Esophagus muscularis mucosa (tissue), 4 donors: ENCODE measurements around the gene DNAJB5. TPM values are rescaled to one million over a fixed set of nuclear protein-coding genes. Genes with fewer than 3 reads are reported as not detected.

ENCODE experiments used
- DNase-seq: peaks from one replicate; pipeline ENCODE4 v3.0.0-alpha.2; 2017; ENCODE audit errors: extremely low spot score
- H3K27ac ChIP-seq, 4 donors: fragments of 200-600 bp; sonication (generic); replicated peaks in 1 of 4; 1 replicate in 3 of 4; 2 replicates in 1 of 4; pipeline ENCODE4 v1.5.1; 2016 to 2019; ENCODE audit warnings: mild to moderate bottlenecking in 1 of 4
- H3K27me3 ChIP-seq, 4 donors: fragments of 200-600 bp; sonication (generic); one replicate each; pipeline versions ENCODE4 v1.5.1 to v1.6.0; 2016 to 2019
- H3K36me3 ChIP-seq, 4 donors: fragments of 200-600 bp; sonication (generic); one replicate each; pipeline ENCODE4 v1.5.1; 2016 to 2019
- H3K4me1 ChIP-seq, 4 donors: fragments of 200-600 bp; sonication (generic); one replicate each; pipeline ENCODE4 v1.5.1; 2016 to 2019
- H3K4me3 ChIP-seq, 4 donors: fragments of 200-600 bp; sonication (generic); 1 replicate in 2 of 4; 2 replicates in 2 of 4; pipeline ENCODE4 v1.5.1; 2016 to 2019; ENCODE audit warnings: mild to moderate bottlenecking in 4 of 4, moderate library complexity in 1 of 4
- H3K9me3 ChIP-seq, 4 donors: fragments of 200-600 bp; sonication (generic); 1 replicate in 3 of 4; 2 replicates in 1 of 4; pipeline ENCODE4 v1.5.1; 2016 to 2019
- EP300 ChIP-seq: sonication (generic); formaldehyde crosslinking; IDR thresholded peaks from one replicate; pipeline ENCODE4 v1.6.1; 2017; ENCODE audit warnings: antibody characterized with exemption
- POLR2A ChIP-seq: fragments of 450-650 bp; IDR thresholded peaks from one replicate; pipeline ENCODE4 v1.6.1; 2017; ENCODE audit warnings: antibody characterized with exemption, moderate library complexity, mild to moderate bottlenecking, low read depth
- POLR2AphosphoS5 ChIP-seq, 2 donors: sonication (generic); formaldehyde crosslinking; IDR thresholded peaks; one replicate each; pipeline ENCODE4 v1.6.1; 2017; ENCODE audit warnings: antibody characterized with exemption in 2 of 2
- WGBS: methylation state at CpG from one replicate; pipeline ENCODE4 v1.1.5; 2018; 5-methylcytosine and 5-hydroxymethylcytosine counted together
- intact Hi-C: fragments of 100-400 bp; cut with DNase I; formaldehyde crosslinking; loops from one replicate; pipeline ENCODE4 v1.15.1; 2023
- total RNA-seq, 4 donors: library from RNA; depleted of rRNA; stranded (reverse); fragments of >200 nt; gene quantifications; one replicate each; pipeline versions ENCODE4 v1.1.0 to v1.2.1, GENCODE V29; 2016
- TF ChIP-seq, protein P1 (sequence below), 3 experiments: fragments of 200-600 bp in 2 of 3; fragments of 450-650 bp in 1 of 3; sonication (generic) in 2 of 3; IDR thresholded peaks; one replicate each; pipeline ENCODE4 v1.5.1; 2017 to 2019; ENCODE audit warnings: antibody characterized with exemption in 3 of 3, mild to moderate bottlenecking in 2 of 3, moderate library complexity in 1 of 3

Gene DNAJB5
- total RNA-seq, 4 donors from 2014 or later: 83.5 to 124 (median 93.8) TPM

DNA sequence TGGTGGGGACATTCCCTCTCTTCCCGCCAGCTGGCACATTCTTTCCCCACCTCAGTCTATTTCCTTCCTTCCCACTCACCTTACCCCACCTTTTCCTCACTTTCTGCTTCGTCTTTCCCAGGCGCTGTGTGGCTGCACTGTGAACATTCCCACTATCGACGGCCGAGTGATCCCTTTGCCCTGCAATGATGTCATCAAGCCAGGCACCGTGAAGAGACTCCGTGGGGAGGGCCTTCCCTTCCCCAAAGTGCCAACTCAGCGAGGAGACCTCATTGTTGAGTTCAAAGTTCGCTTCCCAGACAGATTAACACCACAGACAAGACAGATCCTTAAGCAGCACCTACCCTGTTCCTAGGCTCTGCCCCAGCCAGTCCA lies 7.3 kb downstream of the DNAJB5 start:
- peaks cover 48 to 73% (median 59%) of the 10 kb centered on the region in 4 donors for H3K4me1 ChIP-seq

DNA sequence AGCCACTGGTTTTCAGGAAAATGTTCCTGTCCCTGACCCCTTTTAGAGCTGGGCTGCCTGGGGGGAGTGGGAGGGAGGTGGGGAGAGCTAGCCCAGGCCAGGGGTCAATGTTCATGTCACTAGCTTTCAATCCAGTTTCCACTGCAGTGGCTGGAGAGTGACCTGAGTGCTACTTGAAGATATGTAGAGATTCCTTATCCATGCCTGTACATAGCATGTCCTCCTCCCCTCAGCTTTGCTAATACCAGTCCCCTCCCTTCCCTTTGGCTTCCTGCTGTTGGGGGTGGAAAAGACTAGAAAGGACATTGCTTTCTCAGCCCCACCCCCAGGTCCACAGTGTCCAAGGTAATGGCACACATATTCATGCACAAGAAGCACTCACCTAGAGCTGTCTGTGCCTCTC lies 7.8 kb downstream of the DNAJB5 start:
- intact Hi-C loops: no loop called here
- TF ChIP-seq POLR2A: no peak
- TF ChIP-seq EP300: no peak
- TF ChIP-seq, protein P1, sequence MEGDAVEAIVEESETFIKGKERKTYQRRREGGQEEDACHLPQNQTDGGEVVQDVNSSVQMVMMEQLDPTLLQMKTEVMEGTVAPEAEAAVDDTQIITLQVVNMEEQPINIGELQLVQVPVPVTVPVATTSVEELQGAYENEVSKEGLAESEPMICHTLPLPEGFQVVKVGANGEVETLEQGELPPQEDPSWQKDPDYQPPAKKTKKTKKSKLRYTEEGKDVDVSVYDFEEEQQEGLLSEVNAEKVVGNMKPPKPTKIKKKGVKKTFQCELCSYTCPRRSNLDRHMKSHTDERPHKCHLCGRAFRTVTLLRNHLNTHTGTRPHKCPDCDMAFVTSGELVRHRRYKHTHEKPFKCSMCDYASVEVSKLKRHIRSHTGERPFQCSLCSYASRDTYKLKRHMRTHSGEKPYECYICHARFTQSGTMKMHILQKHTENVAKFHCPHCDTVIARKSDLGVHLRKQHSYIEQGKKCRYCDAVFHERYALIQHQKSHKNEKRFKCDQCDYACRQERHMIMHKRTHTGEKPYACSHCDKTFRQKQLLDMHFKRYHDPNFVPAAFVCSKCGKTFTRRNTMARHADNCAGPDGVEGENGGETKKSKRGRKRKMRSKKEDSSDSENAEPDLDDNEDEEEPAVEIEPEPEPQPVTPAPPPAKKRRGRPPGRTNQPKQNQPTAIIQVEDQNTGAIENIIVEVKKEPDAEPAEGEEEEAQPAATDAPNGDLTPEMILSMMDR (IDR thresholded peaks at IDR 0.05): no peak
- no peak for TF ChIP-seq POLR2AphosphoS5 (IDR thresholded peaks at IDR 0.05)
- DNase-seq: peak; percentile 78
- peak overlapping the region in 2 of 4 donors; percentile 98 to 99 for H3K27ac ChIP-seq
- no peak overlapping the region for H3K4me3 ChIP-seq
- H3K27me3 ChIP-seq: no peaks in the 10 kb centered on the region
- H3K9me3 ChIP-seq: no peaks in the 10 kb centered on the region
- H3K36me3 ChIP-seq: peaks cover 6 to 25% (median 19%) of the 10 kb centered on the region in 4 donors
- peaks cover 43 to 69% (median 55%) of the 10 kb centered on the region in 4 donors for H3K4me1 ChIP-seq

More for the DNA sequence above, 7.3 kb downstream of the DNAJB5 start:
- H3K27ac ChIP-seq: peak overlapping the region in 2 of 4 donors; percentile 98 to 99
- WGBS: 79% methylated on average over 10 of the region's 10 CpGs
- H3K9me3 ChIP-seq: no peaks in the 10 kb centered on the region
- intact Hi-C loops: no loop called here
- no peaks in the 10 kb centered on the region for H3K27me3 ChIP-seq
- H3K4me3 ChIP-seq: no peak overlapping the region
- TF ChIP-seq EP300 (no peak), POLR2AphosphoS5 (IDR thresholded peaks at IDR 0.05) (no peak), POLR2A (no peak)
- TF ChIP-seq, protein P1 (IDR thresholded peaks at IDR 0.05): no peak
- H3K36me3 ChIP-seq: peaks cover 6 to 25% (median 19%) of the 10 kb centered on the region in 4 donors
- DNase-seq: peak; percentile 34

DNA sequence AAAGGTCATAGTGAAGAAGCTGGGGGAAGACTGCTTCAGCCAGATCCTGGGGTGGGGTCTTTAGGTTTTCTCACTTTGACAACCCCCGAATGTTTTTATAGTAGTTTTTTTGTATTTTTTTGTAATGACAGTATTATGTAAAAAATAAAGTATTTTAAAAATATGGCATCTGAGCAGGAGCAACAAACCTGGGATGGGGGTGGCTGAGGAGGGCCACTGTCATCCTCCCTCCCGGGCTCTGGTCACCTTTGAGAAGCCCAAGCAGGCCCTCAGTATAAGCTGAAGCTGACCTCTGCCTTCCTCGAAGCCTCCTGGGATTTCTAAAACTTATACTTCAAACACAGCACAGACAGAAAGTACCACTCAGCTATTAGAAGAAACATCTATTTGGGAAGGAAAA lies 8.7 kb downstream of the DNAJB5 start:
- TF ChIP-seq POLR2AphosphoS5 (IDR thresholded peaks at IDR 0.05) (no peak), EP300 (no peak), POLR2A (no peak)
- TF ChIP-seq, protein P1 (IDR thresholded peaks at IDR 0.05): no peak
- no peak overlapping the region for H3K4me3 ChIP-seq
- H3K27me3 ChIP-seq: no peaks in the 10 kb centered on the region
- H3K36me3 ChIP-seq: peaks cover 6 to 25% (median 19%) of the 10 kb centered on the region in 4 donors
- WGBS: 78% methylated on average over 3 of the region's 3 CpGs
- peaks cover 34 to 60% (median 46%) of the 10 kb centered on the region in 4 donors for H3K4me1 ChIP-seq
- intact Hi-C loops: no loop called here
- H3K27ac ChIP-seq: peak overlapping the region in 1 of 4 donors; percentile 99
- H3K9me3 ChIP-seq: no peaks in the 10 kb centered on the region
- DNase-seq: peak; percentile 86

DNA sequence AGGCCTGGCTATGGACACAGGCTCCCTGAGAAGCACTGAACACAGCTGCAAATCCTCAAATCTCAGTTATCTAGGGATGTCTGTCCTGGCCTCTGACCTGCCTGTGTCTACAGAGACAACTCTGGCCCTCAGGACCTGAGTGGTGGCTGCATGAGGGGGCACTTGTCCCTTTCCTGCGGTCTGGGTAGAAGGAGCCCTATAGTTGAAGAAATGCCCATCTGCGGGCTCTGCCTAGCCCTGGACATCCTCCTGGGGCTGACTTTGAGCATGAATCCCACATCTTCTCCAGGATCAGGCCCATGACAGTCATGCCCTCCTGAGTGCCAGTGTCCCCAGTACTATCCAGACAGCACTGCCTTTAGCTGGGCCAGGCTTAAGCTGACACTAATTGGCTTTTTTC lies 10.0 kb downstream of the DNAJB5 start:
- peak; percentile 78 for DNase-seq
- TF ChIP-seq POLR2A: no peak
- TF ChIP-seq EP300: no peak
- TF ChIP-seq POLR2AphosphoS5 (IDR thresholded peaks at IDR 0.05): no peak
- TF ChIP-seq, protein P1 (IDR thresholded peaks at IDR 0.05): no peak
- H3K36me3 ChIP-seq: peaks cover 6 to 25% (median 19%) of the 10 kb centered on the region in 4 donors
- H3K9me3 ChIP-seq: no peaks in the 10 kb centered on the region
- H3K4me1 ChIP-seq: peaks cover 21 to 47% (median 33%) of the 10 kb centered on the region in 4 donors
- H3K4me3 ChIP-seq: no peak overlapping the region
- intact Hi-C loops: no loop called here
- H3K27ac ChIP-seq: peak overlapping the region in 1 of 4 donors; percentile 10
- WGBS: 100% methylated on average over 2 of the region's 2 CpGs
- H3K27me3 ChIP-seq: no peaks in the 10 kb centered on the region
